ENCODE results near the gene MRPS35.
A peak's percentile ranks its signal among the peaks of the same experiment; 100 is the strongest.

Gene MRPS35

GRCh38 chr12:27779416-27779919 is 68.8 kb downstream of the MRPS35 start:
- DNase-seq = no peak

GRCh38 chr12:27779920-27780611 is 69.4 kb downstream of the MRPS35 start, which contains the start of the genes KLHL42 and MANSC4:
Gene KLHL42 (plus strand): TSS chr12:27780233. CDS start chr12:27780331, 98 bp downstream.
Gene MANSC4 (minus strand): TSS chr12:27780236. CDS start chr12:27771276, 8,960 bp downstream.
- peak; percentile 47 for DNase-seq

DNA sequence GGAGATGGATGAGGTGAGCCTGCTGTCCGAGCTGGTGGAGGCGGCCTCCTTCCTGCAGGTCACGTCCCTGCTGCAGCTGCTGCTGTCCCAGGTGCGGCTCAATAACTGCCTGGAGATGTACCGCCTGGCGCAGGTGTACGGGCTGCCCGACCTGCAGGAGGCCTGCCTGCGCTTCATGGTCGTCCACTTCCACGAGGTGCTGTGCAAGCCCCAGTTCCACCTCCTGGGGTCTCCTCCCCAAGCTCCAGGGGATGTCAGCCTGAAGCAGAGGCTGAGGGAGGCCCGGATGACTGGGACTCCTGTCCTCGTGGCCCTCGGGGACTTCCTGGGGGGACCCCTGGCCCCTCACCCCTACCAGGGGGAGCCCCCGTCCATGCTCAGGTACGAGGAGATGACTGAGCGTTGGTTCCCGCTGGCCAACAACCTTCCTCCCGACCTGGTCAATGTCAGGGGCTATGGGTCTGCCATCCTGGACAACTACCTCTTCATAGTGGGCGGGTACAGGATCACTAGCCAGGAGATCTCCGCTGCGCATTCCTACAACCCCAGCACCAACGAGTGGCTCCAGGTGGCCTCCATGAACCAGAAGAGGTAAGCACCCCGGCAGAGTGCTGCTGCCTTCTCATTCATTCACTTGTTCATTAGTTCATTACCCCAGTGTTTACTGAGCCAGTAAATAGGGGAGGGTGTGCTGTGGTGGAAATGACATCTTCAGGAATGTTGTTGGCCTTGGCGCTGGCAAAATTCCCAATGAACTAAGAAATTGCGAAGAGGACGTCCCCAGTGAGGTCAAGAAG is 70.2 kb downstream of the MRPS35 start:
- DNase-seq = no peak

DNA sequence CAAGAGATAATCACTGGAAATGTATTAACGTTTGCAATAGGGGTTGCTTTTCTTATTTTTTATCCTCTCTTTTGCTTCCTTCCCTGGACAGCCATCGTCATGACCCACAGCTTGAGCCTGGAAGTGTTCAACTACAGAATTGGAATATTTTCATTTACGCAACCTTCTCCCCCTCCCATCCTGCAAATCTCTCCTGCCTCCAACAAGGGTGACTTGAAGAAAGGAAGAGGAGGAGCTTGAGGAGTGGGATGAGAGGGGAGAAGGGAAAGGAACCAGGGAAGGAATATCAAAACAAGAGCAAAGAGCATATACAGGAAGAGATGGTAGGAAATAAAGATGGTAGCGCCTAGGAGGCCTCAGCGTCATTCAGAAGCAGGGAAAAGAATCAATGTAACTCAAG is 71.0 kb downstream of the MRPS35 start:
- no peak for DNase-seq

DNA sequence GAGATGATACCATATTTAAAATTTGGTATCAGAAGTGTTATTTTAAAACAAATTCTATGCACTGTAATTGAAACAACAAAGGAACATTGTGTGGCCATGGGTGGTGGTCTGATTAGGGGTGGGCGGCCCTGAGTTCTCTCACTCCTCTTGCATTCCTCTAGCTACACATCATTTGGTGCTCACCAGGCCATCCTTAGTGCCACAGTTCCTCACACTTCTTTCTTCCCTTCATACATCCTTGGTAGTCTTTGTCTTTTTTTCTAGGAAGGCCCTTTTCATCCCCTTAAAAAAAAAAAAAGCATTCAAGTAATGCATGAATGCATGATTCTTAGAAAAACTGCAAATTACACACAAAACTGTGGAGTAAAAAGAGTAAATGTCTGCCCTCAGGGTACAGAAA is 71.8 kb downstream of the MRPS35 start:
- no peak for DNase-seq

DNA sequence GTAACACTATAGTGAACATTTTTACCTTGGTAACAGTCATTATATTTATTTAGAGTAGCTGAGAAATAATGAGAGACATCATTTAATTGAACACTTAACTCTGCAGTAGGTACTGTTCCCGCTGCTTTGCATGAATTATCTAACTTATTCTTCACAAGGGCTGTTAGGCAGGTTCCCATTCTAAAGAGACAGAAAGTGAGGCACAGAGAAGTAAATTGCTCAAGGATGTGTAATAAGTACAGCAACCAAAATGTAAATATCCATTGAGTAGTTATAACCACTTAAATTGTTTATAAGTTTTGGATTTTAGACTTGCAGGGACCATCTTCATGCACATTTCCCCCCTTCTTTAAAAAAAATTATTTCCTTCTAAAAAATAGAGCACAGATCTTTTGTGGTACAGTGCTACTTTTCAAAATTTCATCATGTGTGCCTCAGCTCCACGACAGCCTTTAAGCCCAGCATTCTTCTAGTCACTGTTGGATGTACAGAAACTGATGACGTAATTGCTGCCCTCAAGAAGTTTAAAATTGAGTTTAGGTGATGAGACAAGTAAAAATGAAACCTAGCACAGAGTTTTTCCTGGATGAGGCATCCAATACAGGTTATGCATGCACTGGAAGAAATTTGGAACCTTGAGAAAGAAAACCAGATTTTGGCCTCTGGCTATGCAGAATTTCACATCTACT is 75.4 kb downstream of the MRPS35 start:
- peak; percentile 68 for DNase-seq

DNA sequence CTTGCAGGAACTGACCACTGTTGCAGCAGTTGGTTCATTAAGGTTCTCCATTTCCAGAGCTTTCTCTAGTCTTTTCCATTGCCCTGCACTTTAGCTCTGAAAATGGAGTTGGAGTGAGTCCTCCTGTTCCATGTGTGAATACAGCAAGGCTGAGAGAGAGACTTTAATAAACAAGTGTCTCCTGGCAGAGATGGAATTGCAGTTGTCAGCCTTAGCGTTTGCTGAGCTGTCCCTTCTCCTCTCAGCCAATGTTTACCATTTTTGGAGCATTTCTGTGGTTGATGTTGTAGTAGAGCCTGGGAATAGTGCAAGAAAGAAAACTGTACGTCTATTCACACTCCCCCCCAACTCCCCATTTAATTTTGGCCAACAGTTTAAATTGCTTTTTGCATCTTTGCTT is 76.9 kb downstream of the MRPS35 start:
- DNase-seq = no peak

- DNase-seq = no peak
These were observed 79.5 kb downstream of the MRPS35 start for GRCh38 chr12:27790179-27790578.

- no peak for DNase-seq
These were observed 84.4 kb downstream of the MRPS35 start for GRCh38 chr12:27794818-27795584.

DNA sequence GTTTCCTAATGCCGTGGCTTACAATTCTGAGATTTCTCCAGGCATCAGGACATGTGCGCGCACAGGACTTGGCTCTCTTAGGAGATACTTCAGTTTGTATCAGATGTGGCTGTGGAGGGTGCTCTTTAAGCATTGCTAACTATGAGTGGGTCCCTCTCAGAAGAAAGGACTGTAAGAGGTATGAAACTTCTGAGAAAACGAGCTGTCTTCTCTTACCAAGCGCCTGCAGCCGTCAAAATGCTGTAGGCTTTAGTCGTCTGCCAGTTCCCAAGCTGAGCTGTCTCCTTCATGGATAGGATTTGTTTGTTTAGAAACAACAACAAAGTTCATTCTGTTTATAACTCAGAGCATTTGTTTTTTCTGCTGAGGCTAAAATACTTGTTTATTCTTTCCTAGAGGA is 85.5 kb downstream of the MRPS35 start:
- DNase-seq = no peak

DNA sequence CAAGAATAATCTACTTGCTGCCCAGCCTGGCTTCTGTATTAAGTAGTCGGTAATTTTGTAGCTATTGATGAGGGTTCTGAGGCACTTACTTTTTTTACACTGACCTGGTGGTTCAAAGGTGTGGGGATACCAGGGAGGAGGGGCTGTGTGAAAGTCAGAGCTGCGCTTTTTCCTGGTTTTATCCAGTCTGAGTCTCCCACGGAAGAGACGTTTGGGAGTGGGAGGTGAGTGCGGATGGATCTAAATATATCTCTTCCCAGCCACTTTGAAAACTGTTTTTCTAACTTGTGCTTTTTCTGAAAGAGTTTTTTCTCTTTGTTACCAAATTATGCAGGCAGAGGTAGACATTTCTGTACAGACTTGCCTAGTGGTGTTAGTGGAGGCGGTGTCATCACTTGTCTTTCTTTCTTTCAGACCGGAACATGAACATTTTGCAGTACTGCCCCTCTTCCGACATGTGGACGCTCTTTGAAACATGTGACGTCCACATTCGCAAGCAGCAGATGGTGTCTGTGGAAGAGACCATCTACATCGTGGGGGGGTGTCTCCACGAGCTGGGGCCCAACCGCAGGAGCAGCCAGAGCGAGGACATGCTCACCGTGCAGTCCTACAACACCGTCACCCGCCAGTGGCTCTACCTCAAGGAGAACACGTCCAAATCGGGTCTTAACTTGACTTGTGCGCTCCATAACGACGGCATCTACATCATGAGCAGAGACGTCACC is 86.8 kb downstream of the MRPS35 start:
- no peak for DNase-seq

- no peak for DNase-seq
These were observed 90.2 kb downstream of the MRPS35 start for GRCh38 chr12:27800819-27801218.

DNA sequence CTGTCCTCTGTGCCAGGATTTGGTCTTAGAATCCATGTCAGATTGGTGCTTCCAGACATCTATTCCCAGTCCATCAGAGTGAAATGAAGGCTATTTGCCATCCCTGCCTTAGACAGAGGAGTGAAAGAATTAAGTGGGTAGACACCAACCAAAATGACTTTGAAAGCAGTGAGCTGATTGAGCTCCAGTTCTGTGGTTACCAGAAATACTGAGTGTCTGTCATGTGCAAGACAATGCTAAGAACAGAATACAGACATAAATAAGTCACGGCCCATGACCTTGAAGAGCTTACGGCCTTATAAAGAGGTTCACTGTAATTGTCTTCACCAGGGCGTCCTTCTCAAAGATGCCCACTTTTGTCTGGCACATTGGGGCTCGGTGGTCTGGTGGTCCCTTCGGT is 91.0 kb downstream of the MRPS35 start:
- no peak for DNase-seq

GRCh38 chr12:27802511-27802910 is 91.9 kb downstream of the MRPS35 start:
- DNase-seq = no peak

DNA sequence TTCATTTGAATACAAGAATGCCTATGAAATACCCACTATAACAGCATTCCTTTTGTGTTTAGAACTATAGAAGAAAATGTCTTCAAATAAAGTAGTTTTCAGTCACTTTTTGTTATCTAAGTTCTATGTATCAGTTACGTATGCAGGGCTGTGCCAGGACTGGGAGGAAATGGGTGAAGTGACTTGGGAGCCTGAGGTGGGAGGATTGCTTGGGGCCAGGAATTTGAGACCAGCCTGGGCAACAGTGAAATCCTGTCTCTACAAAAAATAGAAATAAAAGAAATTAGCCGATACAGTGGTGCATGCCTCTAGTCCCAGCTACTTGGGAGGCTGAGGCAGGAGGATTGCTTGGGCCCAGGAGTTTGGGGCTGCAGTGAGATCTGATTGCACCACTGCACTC is 92.3 kb downstream of the MRPS35 start:
- no peak for DNase-seq

DNA sequence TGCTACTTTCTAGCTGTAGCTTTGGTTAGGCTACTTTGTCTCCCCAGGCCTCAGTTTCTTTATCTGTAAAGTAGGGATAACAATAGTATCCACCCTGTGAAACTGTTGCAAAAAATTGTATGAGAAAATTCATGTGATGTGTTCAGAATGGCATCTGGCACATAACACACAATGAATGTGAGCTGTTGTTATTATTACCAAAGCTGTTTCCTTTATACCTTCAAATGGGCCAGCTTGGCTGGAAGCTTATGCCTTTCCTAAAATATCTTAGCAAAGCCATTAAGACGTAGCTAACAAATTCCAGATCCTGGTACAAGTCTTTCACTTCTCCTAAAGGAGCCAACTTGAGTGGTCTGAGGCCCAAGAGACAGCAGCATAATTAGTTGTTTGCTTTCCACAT is 94.6 kb downstream of the MRPS35 start:
- DNase-seq = no peak

Data from MV-4-11 (cell line).